Measurements from ENCODE around the gene EPB41L4A.
A peak's percentile ranks its signal among the peaks of the same experiment; 100 is the strongest.

The EPB41L4A gene

GRCh38 chr5:112196584-112196983 lies 222.5 kb downstream of the EPB41L4A start:
- DNase-seq = no peak

GRCh38 chr5:112195924-112196323 lies 223.2 kb downstream of the EPB41L4A start:
- no peak for DNase-seq

DNA sequence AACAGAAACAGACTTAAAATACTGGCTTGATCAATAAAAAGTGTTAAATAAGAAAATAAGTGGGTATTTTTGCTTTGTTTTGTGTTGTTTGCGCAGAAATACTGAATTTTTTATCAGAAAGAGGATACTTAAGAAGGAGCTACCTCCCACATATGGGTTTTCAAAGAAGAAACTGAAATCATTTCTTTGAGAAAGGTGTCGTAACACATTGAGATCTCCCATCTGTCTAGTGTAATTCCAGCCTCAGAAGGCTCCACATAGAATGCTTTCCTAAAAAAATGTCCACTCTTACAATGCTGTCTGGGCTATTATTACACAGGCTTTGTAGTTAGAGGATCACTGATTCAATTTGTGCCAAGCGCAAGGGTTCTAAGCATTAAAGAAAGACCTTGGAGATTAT lies 226.2 kb downstream of the EPB41L4A start:
- DNase-seq = no peak

- no peak for DNase-seq
Observed at GRCh38 chr5:112192072-112192471, 227.0 kb downstream of the EPB41L4A start.

DNA sequence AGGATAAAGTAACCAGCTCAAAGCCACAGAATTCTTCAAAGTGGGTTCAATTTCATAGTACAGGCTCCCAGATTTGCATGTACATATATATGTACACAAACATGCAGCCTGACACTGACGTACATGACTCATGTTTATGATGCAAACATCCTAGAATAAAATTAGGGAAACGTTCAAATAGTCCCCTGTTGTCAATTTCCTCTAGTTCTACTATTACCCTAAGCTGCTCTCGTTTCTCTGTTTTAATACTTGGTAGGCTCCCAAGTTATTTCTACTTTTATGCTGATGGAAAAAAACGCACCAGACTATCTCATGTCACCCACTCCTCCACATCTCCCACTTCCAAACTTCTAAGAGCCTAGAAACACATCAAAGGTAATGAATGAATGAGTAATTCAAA lies 229.7 kb downstream of the EPB41L4A start:
- no peak for DNase-seq

- DNase-seq = peak; percentile 43
Observed at GRCh38 chr5:112186401-112186990, 232.6 kb downstream of the EPB41L4A start.

- DNase-seq = no peak
Observed at GRCh38 chr5:112183874-112184273, 235.2 kb downstream of the EPB41L4A start.

DNA sequence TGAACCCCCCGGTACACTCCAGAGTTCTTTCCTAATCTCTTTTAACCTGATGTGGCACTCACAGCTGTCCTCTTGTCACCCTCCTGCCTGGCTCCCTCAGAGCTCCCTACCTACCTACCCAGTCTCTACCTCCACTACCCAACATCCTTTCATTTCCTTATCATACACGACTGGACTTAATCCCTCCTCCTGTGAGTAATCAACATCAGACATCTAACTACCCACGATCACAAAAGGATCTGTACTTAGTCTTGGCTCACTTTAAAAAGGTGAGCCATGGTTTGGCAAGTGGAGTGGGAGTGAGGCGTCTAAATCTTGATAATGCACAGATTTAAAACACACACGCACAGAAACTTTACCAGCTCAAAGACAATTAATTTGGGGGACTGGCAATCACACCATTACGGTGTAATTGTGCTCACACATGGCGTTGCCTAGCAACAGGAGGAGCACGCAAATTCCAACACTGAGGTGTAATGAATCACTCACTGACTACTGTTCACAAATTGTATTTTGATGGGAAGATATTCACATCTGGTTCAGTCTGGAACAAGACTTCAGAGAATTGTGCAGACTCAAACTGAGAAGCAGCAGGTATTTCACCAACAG lies 235.9 kb downstream of the EPB41L4A start:
- no peak for DNase-seq

GRCh38 chr5:112179290-112179689 lies 239.8 kb downstream of the EPB41L4A start:
- no peak for DNase-seq

DNA sequence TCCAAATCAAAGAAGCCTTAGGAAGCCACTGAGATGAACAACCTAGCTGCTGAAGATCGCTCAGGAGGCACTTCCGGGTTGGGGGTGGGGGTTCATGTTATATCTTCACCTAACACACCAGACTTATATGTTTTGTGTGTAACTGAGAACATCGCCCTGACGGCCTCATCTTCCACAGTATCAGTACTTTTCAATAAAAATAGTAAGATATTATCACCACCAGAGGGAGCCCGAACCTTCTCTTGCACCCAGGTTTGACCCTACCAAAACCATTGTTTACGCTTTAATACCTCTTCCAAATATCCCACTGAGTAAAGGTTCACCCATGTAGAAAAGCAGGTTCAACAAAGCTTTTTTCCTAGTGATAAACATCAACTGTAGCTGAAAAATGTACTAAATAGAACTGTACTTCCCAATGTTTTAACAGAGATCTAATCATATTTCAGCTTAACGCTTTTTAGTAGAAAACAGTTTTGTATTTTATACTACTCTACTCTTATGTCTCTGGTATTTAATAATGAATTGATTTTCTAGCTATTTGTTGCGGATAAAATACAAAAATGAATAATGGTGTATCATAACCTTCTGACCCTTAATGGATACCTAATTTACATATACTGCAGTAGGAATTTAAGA lies 244.0 kb downstream of the EPB41L4A start:
- DNase-seq = peak; percentile 54

- DNase-seq = no peak
Observed at GRCh38 chr5:112165897-112166737, 253.0 kb downstream of the EPB41L4A start.

- DNase-seq = no peak
Observed at GRCh38 chr5:112165399-112165798, 253.7 kb downstream of the EPB41L4A start.

GRCh38 chr5:112163435-112163834 lies 255.6 kb downstream of the EPB41L4A start:
- no peak for DNase-seq

DNA sequence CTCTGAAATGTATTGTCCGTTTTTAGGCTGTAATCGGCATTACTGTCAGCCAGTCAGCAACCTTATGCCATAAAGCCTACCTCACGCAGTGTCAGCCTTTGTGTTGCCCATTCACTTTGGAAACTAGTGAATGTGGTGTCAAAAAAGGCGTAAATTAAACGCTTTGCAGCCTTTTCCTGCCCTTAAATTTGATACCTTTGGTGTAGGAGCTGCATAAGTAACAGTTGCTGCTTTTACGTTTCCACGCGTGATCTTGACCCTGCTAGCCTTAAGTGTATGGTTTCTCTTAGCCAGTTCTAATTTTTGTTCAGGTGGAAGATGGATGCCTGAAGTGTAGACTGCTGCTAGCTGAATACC lies 257.7 kb downstream of the EPB41L4A start:
- DNase-seq = no peak

DNA sequence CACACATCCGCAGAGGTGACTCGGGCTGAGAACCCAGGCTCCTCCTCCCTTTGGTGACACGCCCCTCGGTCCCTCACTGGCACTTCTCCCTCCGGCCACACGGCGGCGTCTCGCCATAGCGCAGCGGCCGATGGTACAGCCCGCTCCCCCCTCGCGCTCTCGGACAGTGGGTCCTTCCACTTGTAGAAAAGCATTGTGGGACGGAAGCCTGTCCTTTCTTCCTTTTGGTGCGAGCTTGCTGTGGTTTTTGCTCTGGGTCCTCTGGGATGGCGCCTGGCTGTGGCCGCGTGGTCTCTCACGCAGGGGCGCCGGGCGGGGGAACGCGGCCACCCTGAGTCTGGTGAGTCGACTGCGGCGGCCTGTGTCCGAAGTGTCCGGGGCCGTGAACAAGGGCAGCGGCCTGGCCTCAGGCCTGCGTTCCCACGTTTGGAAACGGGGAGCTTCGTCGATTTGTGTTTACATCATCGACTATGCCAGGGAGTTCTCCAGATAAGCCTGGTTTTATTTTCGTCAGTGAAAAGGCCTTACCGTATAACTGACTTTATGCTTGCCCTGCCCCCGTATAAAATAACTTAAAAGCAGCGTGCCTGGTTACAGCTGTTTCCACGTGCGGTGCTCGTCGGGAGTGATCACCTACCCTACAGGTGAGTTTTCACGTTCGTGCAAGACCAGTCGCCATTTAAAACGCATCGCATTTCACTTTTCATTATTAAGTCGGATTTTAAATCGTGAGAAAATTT lies 258.3 kb downstream of the EPB41L4A start:
- DNase-seq = peak; percentile 49

DNA sequence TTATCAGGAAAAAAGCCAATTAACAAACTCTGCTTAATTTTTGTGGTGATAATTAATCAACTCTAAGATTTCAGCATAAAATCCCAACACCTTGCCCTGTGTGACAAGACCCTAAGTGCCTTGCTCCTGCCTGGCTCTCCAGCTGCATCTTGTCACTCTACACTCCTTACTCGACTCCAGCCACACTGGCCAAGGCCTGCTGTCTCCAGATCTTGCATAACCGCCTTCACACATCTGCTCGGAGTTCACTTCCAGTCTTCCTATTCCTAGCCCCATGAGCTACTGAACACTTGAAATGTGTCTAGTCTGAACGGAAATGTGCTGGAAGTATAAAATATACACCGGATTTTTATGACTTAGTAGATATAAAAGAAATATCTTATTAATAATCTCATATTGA lies 259.6 kb downstream of the EPB41L4A start:
- DNase-seq = no peak

GRCh38 chr5:112156211-112156610 lies 262.9 kb downstream of the EPB41L4A start:
- DNase-seq = no peak

- DNase-seq = no peak
Observed at GRCh38 chr5:112154940-112155686, 264.0 kb downstream of the EPB41L4A start.

DNA sequence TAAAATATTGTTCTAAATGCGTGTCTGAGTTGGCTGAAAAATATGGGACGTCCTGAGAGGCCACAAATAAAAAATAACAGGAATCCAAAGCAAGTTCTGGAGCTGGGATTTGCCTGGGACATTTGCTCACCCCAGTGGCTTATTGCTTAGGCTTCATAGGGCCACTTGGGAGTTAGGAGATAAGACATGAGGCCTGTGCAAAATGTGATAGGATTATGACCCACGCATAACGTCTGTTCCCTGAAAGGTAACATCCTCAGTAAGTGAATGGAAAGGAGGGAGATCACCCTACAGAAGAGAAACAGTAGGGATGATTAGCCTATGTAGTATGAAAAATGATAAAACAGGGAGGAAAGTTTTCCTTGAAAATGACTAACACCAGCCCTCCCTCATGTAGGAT lies 269.4 kb downstream of the EPB41L4A start:
- no peak for DNase-seq

- peak; percentile 51 for DNase-seq
Observed at GRCh38 chr5:112146323-112147226, 272.5 kb downstream of the EPB41L4A start.

- no peak for DNase-seq
Observed at GRCh38 chr5:112143690-112144089, 275.4 kb downstream of the EPB41L4A start.

All from NCI-H1105 treated with DMSO at 0.1 percent for 48 hours (cell line).